ENCODE measurements around the gene OSBPL3. TPM values are rescaled to one million over a fixed set of nuclear protein-coding genes. Genes with fewer than 3 reads are reported as not detected.

Gene OSBPL3
- total RNA-seq, 2 donors from 2014 or later, result 3.1 to 8.2 TPM

DNA sequence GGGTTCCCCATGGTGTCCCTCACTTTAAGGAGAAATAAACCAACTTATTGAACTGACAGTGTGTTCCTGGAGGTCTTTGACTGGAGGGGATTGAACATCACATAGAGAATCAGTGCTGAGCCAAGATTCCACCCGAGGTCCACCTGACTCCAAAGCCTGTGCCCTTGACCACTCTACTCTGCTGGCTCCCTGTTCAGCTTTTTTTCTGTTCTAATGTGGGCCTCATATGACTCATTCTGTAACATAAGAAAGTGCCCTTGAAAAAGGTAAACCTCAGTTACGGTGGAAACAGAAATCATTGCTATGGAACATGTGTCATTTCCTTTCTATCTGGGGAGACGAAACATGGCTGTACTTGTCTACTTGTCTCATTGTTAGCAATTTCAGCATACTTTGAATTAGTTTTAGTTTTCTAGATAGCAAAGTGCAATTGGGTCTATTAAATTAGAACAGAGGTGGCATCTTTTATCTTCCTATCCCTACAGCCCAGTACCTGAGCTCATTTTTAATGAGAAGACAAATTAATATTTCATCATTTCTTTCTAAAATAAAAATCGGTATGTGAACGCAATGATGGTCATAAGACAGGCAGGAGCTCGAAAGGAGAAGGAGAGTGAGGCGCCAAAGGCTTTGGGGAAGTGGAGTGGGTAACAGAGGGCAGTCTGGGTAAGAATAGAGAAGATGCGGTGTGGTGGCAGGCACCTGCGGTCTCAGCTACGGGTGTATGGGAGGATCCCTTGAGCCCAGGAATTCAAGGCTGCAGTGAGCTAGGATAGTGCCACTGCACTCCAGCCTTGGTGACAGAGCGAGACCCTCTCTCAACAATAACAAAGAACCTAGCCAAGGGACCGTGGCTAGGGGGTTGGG lies 224.2 kb downstream of the OSBPL3 start:
- Histone ChIP-seq H3K9me3 (no peaks in the 10 kb centered on the region), H3K27ac (no peak overlapping the region), H3K4me3 (no peak overlapping the region), H3K4me1 (peaks cover 13% of the 10 kb centered on the region), H3K27me3 (no peaks in the 10 kb centered on the region), H3K36me3 (replicated peaks in 1 of 2; ENCODE audit: insufficient read depth in 1 of 2, low read depth in 2 of 2) (no peaks in the 10 kb centered on the region)
- TF ChIP-seq POLR2A (IDR thresholded peaks at IDR 0.05), result no peak
- TF ChIP-seq, protein P1, sequence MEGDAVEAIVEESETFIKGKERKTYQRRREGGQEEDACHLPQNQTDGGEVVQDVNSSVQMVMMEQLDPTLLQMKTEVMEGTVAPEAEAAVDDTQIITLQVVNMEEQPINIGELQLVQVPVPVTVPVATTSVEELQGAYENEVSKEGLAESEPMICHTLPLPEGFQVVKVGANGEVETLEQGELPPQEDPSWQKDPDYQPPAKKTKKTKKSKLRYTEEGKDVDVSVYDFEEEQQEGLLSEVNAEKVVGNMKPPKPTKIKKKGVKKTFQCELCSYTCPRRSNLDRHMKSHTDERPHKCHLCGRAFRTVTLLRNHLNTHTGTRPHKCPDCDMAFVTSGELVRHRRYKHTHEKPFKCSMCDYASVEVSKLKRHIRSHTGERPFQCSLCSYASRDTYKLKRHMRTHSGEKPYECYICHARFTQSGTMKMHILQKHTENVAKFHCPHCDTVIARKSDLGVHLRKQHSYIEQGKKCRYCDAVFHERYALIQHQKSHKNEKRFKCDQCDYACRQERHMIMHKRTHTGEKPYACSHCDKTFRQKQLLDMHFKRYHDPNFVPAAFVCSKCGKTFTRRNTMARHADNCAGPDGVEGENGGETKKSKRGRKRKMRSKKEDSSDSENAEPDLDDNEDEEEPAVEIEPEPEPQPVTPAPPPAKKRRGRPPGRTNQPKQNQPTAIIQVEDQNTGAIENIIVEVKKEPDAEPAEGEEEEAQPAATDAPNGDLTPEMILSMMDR (IDR thresholded peaks at IDR 0.05), result no peak
- intact Hi-C loops (cut with DNase I), result no loop called here
- 78 to 80% methylated on average over 12 of the region's 12 CpGs for WGBS, 2 donors
- no peak for ATAC-seq
- DNase-seq, result no peak

DNA sequence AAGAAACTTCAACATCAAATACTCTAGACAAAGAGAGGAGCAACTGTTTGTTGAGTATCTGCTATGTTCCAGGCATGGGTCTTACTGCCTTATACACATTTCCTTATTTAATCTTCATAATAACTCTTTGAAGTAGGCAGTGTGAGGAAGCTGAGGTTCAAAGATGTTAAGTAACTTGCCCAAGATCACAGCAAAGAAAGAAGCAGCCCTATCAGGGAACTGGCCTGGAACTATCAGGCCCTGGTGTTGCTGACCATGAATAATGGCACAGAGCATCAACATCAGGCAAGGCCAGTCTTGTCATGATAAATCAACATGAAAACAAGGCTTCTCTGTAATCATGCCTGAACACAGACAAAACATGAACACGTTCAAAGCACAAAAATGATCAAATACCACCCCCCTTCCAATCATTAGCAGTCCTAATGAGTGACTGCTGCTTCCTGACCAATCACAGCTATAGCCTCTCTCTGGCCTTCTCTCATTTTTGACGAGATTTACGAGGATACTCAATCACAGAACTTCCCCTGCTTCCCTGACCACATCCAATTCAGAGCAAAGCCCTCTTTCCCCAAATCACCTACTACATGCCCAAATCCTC lies 225.0 kb downstream of the OSBPL3 start:
- no peak for ATAC-seq
- DNase-seq, result no peak

DNA sequence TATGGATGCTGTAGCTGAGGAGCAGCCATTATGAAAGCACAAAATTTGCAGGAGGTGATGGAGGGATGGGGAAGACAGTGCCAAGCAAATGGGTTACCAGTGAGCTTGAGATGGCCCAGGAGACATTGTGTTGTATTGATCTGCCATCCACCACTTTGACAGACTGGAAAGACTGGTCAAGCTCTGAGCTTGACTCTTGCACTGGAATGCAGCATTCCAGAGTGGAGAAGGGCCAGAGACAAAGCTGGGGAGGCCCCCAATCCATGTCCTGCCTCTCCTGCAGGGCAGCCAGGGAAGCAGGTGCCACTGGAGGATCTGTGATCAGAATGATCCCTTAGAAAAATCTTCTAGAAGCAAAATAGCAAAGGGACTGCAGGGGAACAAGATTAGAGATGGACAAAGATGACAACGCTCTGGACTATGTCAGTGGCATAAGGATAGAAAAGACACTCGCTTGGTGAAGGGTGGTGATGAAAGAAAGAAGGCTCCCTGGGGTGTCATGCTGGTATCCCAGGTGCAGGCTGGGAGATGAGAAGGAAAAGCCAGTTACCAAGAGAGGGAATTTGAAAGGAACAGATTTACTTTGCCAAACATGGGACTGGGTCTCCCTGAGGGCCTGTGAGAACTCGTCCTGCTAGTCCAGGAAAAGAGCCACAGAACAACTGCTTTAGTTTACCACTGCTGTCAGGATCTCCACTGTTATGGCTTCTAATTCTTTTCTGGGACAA lies 227.7 kb downstream of the OSBPL3 start:
- ATAC-seq, result no peak

More for the DNA sequence above, 225.0 kb downstream of the OSBPL3 start:
- WGBS, 2 donors, result 80 to 85% methylated on average over 3 of the region's 3 CpGs
- Histone ChIP-seq H3K4me1 (peaks cover 13% of the 10 kb centered on the region), H3K36me3 (replicated peaks in 1 of 2; ENCODE audit: insufficient read depth in 1 of 2, low read depth in 2 of 2) (no peaks in the 10 kb centered on the region), H3K9me3 (no peaks in the 10 kb centered on the region), H3K27ac (no peak overlapping the region), H3K27me3 (no peaks in the 10 kb centered on the region), H3K4me3 (no peak overlapping the region)
- TF ChIP-seq, protein P1 (IDR thresholded peaks at IDR 0.05), result no peak
- no peak for TF ChIP-seq POLR2A (IDR thresholded peaks at IDR 0.05)
- intact Hi-C loops (cut with DNase I), result no loop called here

GRCh38 chr7:24751484-24751883 lies 228.5 kb downstream of the OSBPL3 start:
- H3K36me3 ChIP-seq (replicated peaks in 1 of 2; ENCODE audit: insufficient read depth in 1 of 2, low read depth in 2 of 2), result no peaks in the 10 kb centered on the region
- no peaks in the 10 kb centered on the region for H3K27me3 ChIP-seq
- ATAC-seq, result no peak
- no peaks in the 10 kb centered on the region for H3K9me3 ChIP-seq
- H3K4me1 ChIP-seq, result peaks cover 2% of the 10 kb centered on the region
- no peak for DNase-seq
- intact Hi-C loops (cut with DNase I), result no loop called here
- H3K27ac ChIP-seq, result no peak overlapping the region
- 63 to 70% methylated on average over 1 of the region's 1 CpG for WGBS, 2 donors
- TF ChIP-seq, protein P1 (IDR thresholded peaks at IDR 0.05), result no peak
- no peak overlapping the region for H3K4me3 ChIP-seq

More for the DNA sequence above, 227.7 kb downstream of the OSBPL3 start:
- H3K9me3 ChIP-seq, result no peaks in the 10 kb centered on the region
- H3K4me3 ChIP-seq, result no peak overlapping the region
- intact Hi-C loops (cut with DNase I), result no loop called here
- WGBS, 2 donors, result 52 to 71% methylated on average over 3 of the region's 3 CpGs
- H3K4me1 ChIP-seq, result peaks cover 7% of the 10 kb centered on the region
- H3K36me3 ChIP-seq (replicated peaks in 1 of 2; ENCODE audit: insufficient read depth in 1 of 2, low read depth in 2 of 2), result no peaks in the 10 kb centered on the region
- TF ChIP-seq POLR2A (IDR thresholded peaks at IDR 0.05), result no peak
- TF ChIP-seq, protein P1 (IDR thresholded peaks at IDR 0.05), result no peak
- no peak overlapping the region for H3K27ac ChIP-seq
- no peaks in the 10 kb centered on the region for H3K27me3 ChIP-seq
- DNase-seq, result no peak

Measured in body of pancreas (tissue), 4 donors.